Spinal cord (tissue), 10 donors: ENCODE data around the gene TMEM232. TPM values are rescaled to one million over a fixed set of nuclear protein-coding genes. Genes with fewer than 3 reads are reported as not detected.
A peak's percentile ranks its signal among the peaks of the same experiment; 100 is the strongest.

Source experiments
- DNase-seq, 6 donors: peaks; one replicate each; pipeline versions ENCODE4 v3.0.0 to v3.0.0-alpha.2; 2013 to 2015; ENCODE audit warnings: low spot score in 6 of 6, low read depth in 4 of 6
- H3K27ac ChIP-seq: one replicate; pipeline ENCODE4 v1.5.1; 2013; ENCODE audit warnings: low read depth, low read length, control low read depth
- H3K27me3 ChIP-seq: one replicate; pipeline ENCODE4 v1.6.1; 2013; ENCODE audit warnings: low read length; ENCODE audit not compliant: control insufficient read depth, insufficient read depth
- H3K36me3 ChIP-seq: one replicate; pipeline ENCODE4 v1.6.1; 2013; ENCODE audit warnings: low read length; ENCODE audit not compliant: control insufficient read depth, insufficient read depth
- H3K4me1 ChIP-seq: one replicate; pipeline ENCODE4 v1.6.1; 2013; ENCODE audit warnings: low read length; ENCODE audit not compliant: control insufficient read depth, insufficient read depth
- H3K4me3 ChIP-seq: one replicate; pipeline ENCODE4 v1.5.1; 2013; ENCODE audit warnings: low read depth, low read length, control low read depth
- H3K9me3 ChIP-seq: one replicate; pipeline ENCODE4 v1.6.1; 2013; ENCODE audit warnings: low read length; ENCODE audit not compliant: control insufficient read depth, insufficient read depth
- WGBS: methylation state at CpG from one replicate; pipeline ENCODE4 v1.1.5; 2013; ENCODE audit warnings: missing lambda C conversion rate; ENCODE audit not compliant: insufficient coverage; 5-methylcytosine and 5-hydroxymethylcytosine counted together
- polyA plus RNA-seq, 2 donors: library from polyadenylated mRNA; unstranded; fragments of 120-200 nt; gene quantifications; one replicate each; pipeline ENCODE4 v1.2.1, GENCODE V29; 2013; ENCODE audit not compliant: insufficient read length in 2 of 2
- total RNA-seq, 2 donors: library from RNA; depleted of rRNA in 1 of 2; stranded (reverse); fragments of 120-200 nt in 1 of 2; fragments of >200 nt in 1 of 2; gene quantifications; one replicate each; pipeline versions ENCODE4 v1.2.3 to v1.2.4, GENCODE V29; 2013 to 2014
- donor health status: healthy.

TMEM232 gene
- total and polyA plus RNA-seq, 4 donors = 6.0 to 21.1 (median 15.8) TPM

DNA sequence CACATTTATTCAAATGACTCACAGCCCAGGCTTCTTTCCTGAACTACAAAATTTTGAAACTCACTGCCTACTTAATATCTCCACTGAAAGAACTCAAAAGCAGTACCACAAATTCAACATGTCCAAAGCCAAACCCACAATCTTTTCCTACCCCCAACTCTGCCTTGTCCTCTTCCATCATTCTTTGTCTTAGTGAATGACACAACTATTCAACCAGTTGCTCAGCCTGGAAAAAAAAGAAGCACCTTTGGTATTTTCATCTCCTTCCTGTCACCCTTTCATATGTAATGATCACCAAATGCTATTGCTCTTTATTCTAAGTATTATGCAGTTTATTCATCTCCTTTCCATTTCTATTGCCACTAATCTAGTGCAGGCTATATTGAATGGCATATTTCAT is 216.3 kb downstream of the TMEM232 start:
- H3K27ac ChIP-seq = no peak overlapping the region
- H3K4me3 ChIP-seq = no peak overlapping the region
- no peaks in the 10 kb centered on the region for H3K4me1 ChIP-seq
- H3K9me3 ChIP-seq = no peaks in the 10 kb centered on the region
- no peaks in the 10 kb centered on the region for H3K36me3 ChIP-seq
- DNase-seq = no peak
- H3K27me3 ChIP-seq = no peaks in the 10 kb centered on the region

GRCh38 chr5:110507972-110508371 is 218.5 kb downstream of the TMEM232 start:
- no peaks in the 10 kb centered on the region for H3K27me3 ChIP-seq
- H3K9me3 ChIP-seq = no peaks in the 10 kb centered on the region
- H3K27ac ChIP-seq = no peak overlapping the region
- no CpG with 5 or more reads among the region's 2 CpGs for WGBS
- no peaks in the 10 kb centered on the region for H3K4me1 ChIP-seq
- DNase-seq = peak in 1 of 6 donors; percentile 7
- no peak overlapping the region for H3K4me3 ChIP-seq
- H3K36me3 ChIP-seq = no peaks in the 10 kb centered on the region

DNA sequence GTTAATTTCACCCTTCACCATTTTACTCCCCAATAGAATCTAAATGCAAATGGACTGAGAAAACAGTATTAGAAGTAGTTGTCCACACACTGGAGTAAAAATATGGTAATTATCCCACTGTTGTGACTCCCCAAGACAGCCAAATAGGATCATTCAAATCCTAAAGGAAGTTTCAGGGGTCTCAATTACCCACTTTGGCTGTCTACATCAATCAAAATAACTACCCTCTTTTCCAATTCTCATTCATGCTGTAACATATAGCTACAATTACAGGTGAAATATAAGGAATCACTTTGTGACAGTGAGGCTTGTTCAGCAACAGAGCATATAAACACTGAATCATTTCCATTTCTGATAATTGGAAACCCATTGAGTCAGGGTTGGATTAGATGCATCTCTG is 220.1 kb downstream of the TMEM232 start:
- no peak for DNase-seq
- no peaks in the 10 kb centered on the region for H3K4me1 ChIP-seq
- no peaks in the 10 kb centered on the region for H3K27me3 ChIP-seq
- H3K4me3 ChIP-seq = no peak overlapping the region
- H3K9me3 ChIP-seq = no peaks in the 10 kb centered on the region
- H3K36me3 ChIP-seq = no peaks in the 10 kb centered on the region
- no peak overlapping the region for H3K27ac ChIP-seq

DNA sequence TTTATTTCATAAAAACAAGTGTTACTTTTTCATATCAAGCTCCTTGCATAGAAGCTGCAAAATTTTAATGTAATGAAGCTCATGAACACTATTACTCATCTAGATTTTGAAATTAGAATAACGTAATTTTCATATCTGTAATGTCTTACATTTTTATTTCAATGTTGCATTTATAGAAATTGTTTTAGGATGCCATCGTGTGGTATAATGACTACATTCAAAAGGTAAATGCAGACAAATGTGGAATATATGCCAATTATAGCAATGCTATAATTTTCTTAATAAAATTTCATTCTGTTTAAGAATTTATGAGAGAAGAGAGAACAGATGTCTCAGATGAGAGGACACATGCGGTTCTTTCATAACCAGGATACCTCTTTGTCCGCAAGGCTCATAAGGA is 230.2 kb downstream of the TMEM232 start:
- Histone ChIP-seq H3K4me3 (no peak overlapping the region), H3K27ac (no peak overlapping the region), H3K4me1 (no peaks in the 10 kb centered on the region), H3K9me3 (no peaks in the 10 kb centered on the region), H3K27me3 (no peaks in the 10 kb centered on the region), H3K36me3 (no peaks in the 10 kb centered on the region)
- no CpG with 5 or more reads among the region's 4 CpGs for WGBS
- peak in 2 of 6 donors; percentile 7 to 46 for DNase-seq

DNA sequence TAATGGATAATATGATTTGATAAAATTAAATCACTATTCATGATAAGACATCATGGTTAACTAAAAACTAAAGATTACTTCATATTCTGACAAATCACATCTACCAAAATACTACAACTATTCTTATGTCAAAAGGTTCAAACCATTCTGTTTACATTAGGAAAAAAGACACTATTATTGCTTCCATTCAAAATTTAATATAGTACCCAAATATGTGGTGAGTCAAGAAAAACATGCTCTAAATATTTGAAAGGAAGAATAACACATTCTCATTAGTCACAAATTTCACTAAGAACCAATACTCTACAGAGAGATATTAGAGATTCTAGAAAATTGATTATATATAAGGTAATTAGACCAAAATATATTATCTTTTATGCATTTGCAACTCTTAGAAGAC is 234.0 kb downstream of the TMEM232 start:
- H3K36me3 ChIP-seq = no peaks in the 10 kb centered on the region
- no peaks in the 10 kb centered on the region for H3K9me3 ChIP-seq
- DNase-seq = no peak
- H3K4me1 ChIP-seq = no peaks in the 10 kb centered on the region
- H3K27me3 ChIP-seq = no peaks in the 10 kb centered on the region
- no peak overlapping the region for H3K4me3 ChIP-seq
- H3K27ac ChIP-seq = no peak overlapping the region

GRCh38 chr5:110478895-110479294 is 247.6 kb downstream of the TMEM232 start:
- DNase-seq = no peak
- no CpG with 5 or more reads among the region's 2 CpGs for WGBS
- no peaks in the 10 kb centered on the region for H3K27me3 ChIP-seq
- H3K27ac ChIP-seq = no peak overlapping the region
- H3K36me3 ChIP-seq = no peaks in the 10 kb centered on the region
- no peak overlapping the region for H3K4me3 ChIP-seq
- H3K9me3 ChIP-seq = peaks cover 2% of the 10 kb centered on the region
- no peaks in the 10 kb centered on the region for H3K4me1 ChIP-seq

DNA sequence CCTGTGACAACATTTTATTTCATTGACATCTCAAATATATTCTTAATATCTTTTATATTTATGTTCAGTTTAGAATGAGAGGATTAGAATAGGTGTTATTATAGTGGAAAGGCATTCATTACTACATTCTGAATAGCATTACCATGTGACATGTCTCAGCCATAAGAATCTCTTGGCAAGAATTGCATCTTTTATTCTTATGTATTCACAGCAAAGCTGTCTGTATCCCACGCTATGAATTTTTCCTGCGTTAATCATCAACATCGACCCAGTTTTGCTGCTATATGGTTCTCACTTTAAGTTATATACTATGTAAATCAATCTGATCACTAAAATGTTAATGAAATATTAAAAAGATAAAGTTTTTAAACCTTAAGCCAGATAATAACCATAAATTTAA is 248.6 kb downstream of the TMEM232 start:
- Histone ChIP-seq H3K36me3 (no peaks in the 10 kb centered on the region), H3K27ac (no peak overlapping the region), H3K27me3 (no peaks in the 10 kb centered on the region), H3K9me3 (no peaks in the 10 kb centered on the region), H3K4me3 (no peak overlapping the region), H3K4me1 (no peaks in the 10 kb centered on the region)
- peak in 2 of 6 donors; percentile 13 to 44 for DNase-seq
- no CpG with 5 or more reads among the region's 3 CpGs for WGBS

- Histone ChIP-seq H3K4me1 (no peaks in the 10 kb centered on the region), H3K27me3 (no peaks in the 10 kb centered on the region), H3K4me3 (no peak overlapping the region), H3K36me3 (no peaks in the 10 kb centered on the region), H3K9me3 (peaks cover 1% of the 10 kb centered on the region), H3K27ac (no peak overlapping the region)
- no peak for DNase-seq
Measured at GRCh38 chr5:110476164-110476563, 250.3 kb downstream of the TMEM232 start.

DNA sequence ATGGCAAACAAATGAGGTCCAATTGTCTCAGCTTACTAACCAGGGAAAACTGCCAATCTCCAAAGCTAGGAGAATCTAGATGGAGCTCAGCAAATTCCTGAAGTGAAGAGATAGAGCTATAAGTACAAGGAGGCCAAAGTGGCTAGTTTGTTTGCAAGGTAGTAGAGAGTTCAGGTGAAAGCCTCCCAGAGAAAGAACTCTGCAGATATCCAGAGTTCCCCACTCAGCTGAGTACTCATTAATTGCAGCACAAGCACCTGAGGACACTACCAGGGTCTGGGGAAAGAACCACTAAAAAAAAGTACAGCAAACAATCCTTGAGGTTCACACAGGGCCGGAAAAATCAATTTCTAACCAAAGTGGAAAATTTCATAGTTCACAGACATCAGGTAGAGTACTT is 250.9 kb downstream of the TMEM232 start:
- no peaks in the 10 kb centered on the region for H3K36me3 ChIP-seq
- H3K27ac ChIP-seq = no peak overlapping the region
- DNase-seq = no peak
- peaks cover 3% of the 10 kb centered on the region for H3K9me3 ChIP-seq
- H3K4me1 ChIP-seq = no peaks in the 10 kb centered on the region
- WGBS = no CpG with 5 or more reads among the region's 1 CpG
- H3K27me3 ChIP-seq = no peaks in the 10 kb centered on the region
- no peak overlapping the region for H3K4me3 ChIP-seq

DNA sequence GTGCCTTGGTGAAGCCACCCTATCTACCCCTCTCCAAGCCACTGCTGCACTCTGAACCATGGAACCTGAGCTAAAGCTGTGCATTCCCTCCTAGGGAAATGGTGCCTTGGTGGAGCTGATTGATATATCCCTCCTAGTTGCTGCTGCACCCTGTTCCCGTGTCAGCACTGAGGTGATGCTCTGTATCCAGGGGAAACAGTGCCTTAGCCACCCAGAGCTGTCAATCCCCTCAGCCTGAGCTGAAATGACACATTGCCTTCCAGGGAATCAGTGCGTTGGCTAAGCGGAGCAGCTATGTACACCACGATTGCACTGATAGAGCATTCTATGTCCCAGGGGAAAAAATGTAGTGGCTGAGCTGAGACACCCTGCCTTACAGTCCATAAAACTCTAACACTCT is 257.0 kb downstream of the TMEM232 start:
- H3K36me3 ChIP-seq = no peaks in the 10 kb centered on the region
- WGBS = 92% methylated on average over 2 of the region's 4 CpGs
- H3K27ac ChIP-seq = no peak overlapping the region
- no peaks in the 10 kb centered on the region for H3K27me3 ChIP-seq
- peaks cover 3% of the 10 kb centered on the region for H3K9me3 ChIP-seq
- no peak for DNase-seq
- no peaks in the 10 kb centered on the region for H3K4me1 ChIP-seq
- H3K4me3 ChIP-seq = no peak overlapping the region

- WGBS = no CpG with 5 or more reads among the region's 2 CpGs
- no peak for DNase-seq
Measured at GRCh38 chr5:110463106-110463505, 263.4 kb downstream of the TMEM232 start.

More at GRCh38 chr5:110463106-110463505, 263.4 kb downstream of the TMEM232 start:
- H3K27me3 ChIP-seq = no peaks in the 10 kb centered on the region
- no peaks in the 10 kb centered on the region for H3K9me3 ChIP-seq
- H3K36me3 ChIP-seq = no peaks in the 10 kb centered on the region
- H3K4me1 ChIP-seq = no peaks in the 10 kb centered on the region
- no peak overlapping the region for H3K4me3 ChIP-seq
- no peak overlapping the region for H3K27ac ChIP-seq
